Endothelial cell of umbilical vein (primary cell): ENCODE measurements around the gene PAQR8. TPM values are rescaled to one million over a fixed set of nuclear protein-coding genes. Genes with fewer than 3 reads are reported as not detected.

Experiments used
- BruUV-seq: library from RNA; stranded (reverse); fragments of 400-500 nt; replicated peaks from 2 replicates; lab custom pipeline; 2021; lab: Mats Ljungman, UMichigan
- CTCF ChIA-PET: fragments of 300-600, 350-600 bp; sonication (Branson Sonifier 250); formaldehyde crosslinking; loops from one replicate; lab custom pipeline; 2021; ENCODE audit warnings: antibody characterized with exemption, inconsistent platforms; lab: Charles Lee
- POLR2A ChIA-PET: fragments of 300-600, 350-600 bp; sonication (Branson Sonifier 250); formaldehyde crosslinking; loops from one replicate; lab custom pipeline; 2021; ENCODE audit warnings: antibody characterized with exemption, inconsistent platforms; lab: Charles Lee
- DNase-seq: peaks from one replicate; pipeline ENCODE4 v3.0.0-alpha.2; 2011; ENCODE audit warnings: low read depth, low spot score
- FAIRE-seq: peaks from 2 replicates; lab custom pipeline; 2011; peaks lifted over from hg19 to GRCh38; lab: Jason Lieb, UNC
- H2AFZ ChIP-seq: 2 replicates; pipeline ENCODE4 v1.6.0; 2012; ENCODE audit warnings: low read depth, low read length, control low read depth, inconsistent platforms
- H3K27ac ChIP-seq: 2 replicates; pipeline ENCODE4 v1.5.1; 2011; ENCODE audit warnings: low read depth, mild to moderate bottlenecking, control low read depth, low read length, moderate library complexity; ENCODE audit not compliant: insufficient read depth
- H3K27me3 ChIP-seq, 2 experiments: 2 replicates each; pipeline versions ENCODE4 v1.6.0 to v1.6.1; 2011; ENCODE audit warnings: low read length in 2 of 2, mixed read lengths in 1 of 2; ENCODE audit not compliant: control insufficient read depth in 2 of 2, insufficient read depth in 2 of 2
- H3K36me3 ChIP-seq, 2 experiments: 2 replicates in 1 of 2; 3 replicates in 1 of 2; pipeline ENCODE4 v1.5.1; 2011; ENCODE audit warnings: low read length in 2 of 2, mild to moderate bottlenecking in 1 of 2, moderate library complexity in 1 of 2; ENCODE audit not compliant: control insufficient read depth in 2 of 2, insufficient read depth in 2 of 2; ENCODE audit errors: extremely low read depth in 1 of 2
- H3K4me1 ChIP-seq: 3 replicates; pipeline ENCODE4 v1.5.1; 2011; ENCODE audit warnings: mild to moderate bottlenecking, low read length; ENCODE audit not compliant: control insufficient read depth, insufficient read depth; ENCODE audit errors: extremely low read depth
- H3K4me2 ChIP-seq: 2 replicates; pipeline ENCODE4 v1.6.1; 2011; ENCODE audit warnings: low read length, control low read depth, mixed read lengths; ENCODE audit not compliant: insufficient read depth
- H3K4me3 ChIP-seq, 3 experiments: fragments of 200-600 bp in 1 of 3; sonication (generic), shearing (Covaris generic) in 1 of 3; replicated peaks in 1 of 3; 2 replicates each; pipeline ENCODE4 v1.5.1; 2011 to 2016; ENCODE audit warnings: control low read depth in 3 of 3, low read length in 3 of 3, mild to moderate bottlenecking in 2 of 3, inconsistent platforms in 1 of 3, low read depth in 1 of 3, moderate library complexity in 1 of 3; ENCODE audit not compliant: insufficient read depth in 1 of 3
- H3K79me2 ChIP-seq: 2 replicates; pipeline ENCODE4 v1.6.0; 2012; ENCODE audit warnings: low read length, inconsistent platforms; ENCODE audit not compliant: control insufficient read depth, insufficient read depth
- H3K9ac ChIP-seq: replicated peaks from 2 replicates; pipeline ENCODE3; 2011; ENCODE audit warnings: low read length, control low read depth; ENCODE audit not compliant: insufficient read depth; ENCODE audit errors: extremely low read depth
- H3K9me1 ChIP-seq: replicated peaks from 3 replicates; pipeline ENCODE4 v1.6.0; 2011; ENCODE audit warnings: mild to moderate bottlenecking, low read length; ENCODE audit not compliant: control insufficient read depth, insufficient read depth; ENCODE audit errors: extremely low read depth
- H3K9me3 ChIP-seq: replicated peaks from 2 replicates; pipeline ENCODE4 v1.5.1; 2012; ENCODE audit warnings: low read length, inconsistent platforms; ENCODE audit not compliant: control insufficient read depth, insufficient read depth
- H4K20me1 ChIP-seq: replicated peaks from 2 replicates; pipeline ENCODE3; 2011; ENCODE audit warnings: mild to moderate bottlenecking, low read length; ENCODE audit not compliant: control insufficient read depth, insufficient read depth; ENCODE audit errors: extremely low read depth
- CTCF ChIP-seq, 2 donors: IDR thresholded peaks; 1 replicate in 1 of 2; 2 replicates in 1 of 2; pipeline ENCODE4 v1.5.1; 2011; ENCODE audit warnings: low read length in 2 of 2, mild to moderate bottlenecking in 2 of 2, moderate library complexity in 2 of 2, control low read depth in 1 of 2, inconsistent platforms in 1 of 2, low read depth in 1 of 2; ENCODE audit not compliant: insufficient read depth in 1 of 2; ENCODE audit errors: extremely low read depth in 1 of 2
- EZH2 ChIP-seq: IDR thresholded peaks from 2 replicates; pipeline ENCODE4 v1.6.1; 2012; ENCODE audit warnings: borderline replicate concordance, low read depth, mild to moderate bottlenecking, moderate library complexity, low read length, inconsistent platforms; ENCODE audit not compliant: severe bottlenecking
- FOS ChIP-seq: IDR thresholded peaks from 2 replicates; pipeline ENCODE4 v1.6.1; 2011; ENCODE audit warnings: mild to moderate bottlenecking, low read length, moderate library complexity, borderline replicate concordance; ENCODE audit not compliant: insufficient read depth
- GATA2 ChIP-seq: IDR thresholded peaks from 2 replicates; pipeline ENCODE4 v1.7.0; 2011; ENCODE audit warnings: low read depth, mild to moderate bottlenecking, moderate library complexity, mixed read lengths, low read length; ENCODE audit not compliant: insufficient read length, insufficient read depth
- JUN ChIP-seq: IDR thresholded peaks from 2 replicates; pipeline ENCODE4 v1.6.1; 2011; ENCODE audit warnings: borderline replicate concordance, low read depth; ENCODE audit not compliant: insufficient read length, insufficient read depth
- MAX ChIP-seq: IDR thresholded peaks from 2 replicates; pipeline ENCODE4 v1.6.1; 2011; ENCODE audit not compliant: insufficient read depth, insufficient read length
- MYC ChIP-seq: IDR thresholded peaks from one replicate; pipeline ENCODE4 v1.6.1; 2011; ENCODE audit warnings: mild to moderate bottlenecking, low read depth, low read length
- POLR2A ChIP-seq: IDR thresholded peaks from 2 replicates; pipeline ENCODE4 v1.6.1; 2012; ENCODE audit warnings: low read depth, mild to moderate bottlenecking, control low read depth, low read length
- POLR2AphosphoS5 ChIP-seq: IDR thresholded peaks from 2 replicates; pipeline ENCODE4 v1.6.1; 2012; ENCODE audit warnings: low read depth, mild to moderate bottlenecking, control low read depth, low read length, moderate library complexity; ENCODE audit not compliant: insufficient read depth
- dilution Hi-C: fragments of 300-500 bp; cut with MboI; formaldehyde crosslinking; loops from one replicate; pipeline ENCODE4 v1.15.0; 2019; ENCODE audit warnings: low sequenced_read_pairs; ENCODE audit not compliant: extremely low pct_ligation_motif_present
- intact Hi-C: fragments of 100-400 bp; cut with micrococcal nuclease; formaldehyde crosslinking; loops from one replicate; pipeline ENCODE4 v1.10.0; 2022
- polyA plus RNA-seq, 4 experiments: library from polyadenylated mRNA; depleted of rRNA in 3 of 4; stranded (reverse) in 3 of 4; unstranded in 1 of 4; fragments of >200 nt; gene quantifications; 2 replicates each; pipeline versions ENCODE4 v1.2.1 to v1.2.3, GENCODE V29; 2011 to 2012; ENCODE audit warnings: missing spikeins in 1 of 4
- total RNA-seq: library from RNA; stranded (reverse); gene quantifications from 2 replicates; pipeline ENCODE4 v1.2.3, GENCODE V29; 2021

PAQR8 gene
- total and polyA plus RNA-seq, 2 donors (not counting 3 experiments of a cell fraction or from before 2014, with no cell fraction given) = 4.3 to 6.0 TPM

- H3K79me2 ChIP-seq = no peaks in the 10 kb centered on the region
- CTCF ChIA-PET = no interaction called here
These were observed 50.0 kb downstream of the PAQR8 start for GRCh38 chr6:52411911-52412310.

More at GRCh38 chr6:52411911-52412310, 50.0 kb downstream of the PAQR8 start:
- Histone ChIP-seq H4K20me1 (no peaks in the 10 kb centered on the region), H3K36me3 (no peaks in the 10 kb centered on the region), H3K9me1 (no peaks in the 10 kb centered on the region), H3K27ac (no peak overlapping the region), H3K9me3 (no peaks in the 10 kb centered on the region), H3K9ac (no peak overlapping the region), H3K27me3 (no peaks in the 10 kb centered on the region), H3K4me2 (no peak overlapping the region), H2AFZ (no peak overlapping the region), H3K4me1 (peaks cover 19% of the 10 kb centered on the region), H3K4me3 (no peak overlapping the region)
- DNase-seq (no peak), FAIRE-seq (no peak)
- dilution Hi-C loops (loop anchor here (25.0 kb wide), 1 partner anchor 125 kb away; no protein-coding TSS in a partner anchor), intact Hi-C loops (loop anchor here (10.0 kb wide), 1 partner anchor 473 kb away; no protein-coding TSS in a partner anchor)
- no TSS peak for BruUV-seq
- TF ChIP-seq JUN = no peak
- no peak for TF ChIP-seq CTCF (IDR thresholded peaks at IDR 0.05; ENCODE audit: extremely low read depth in 1 of 2, insufficient read depth in 1 of 2, low read depth in 1 of 2, low read length in 2 of 2)
- TF ChIP-seq MYC = no peak
- no peak for TF ChIP-seq MAX
- TF ChIP-seq GATA2 = no peak
- no peak for TF ChIP-seq FOS
- no peak for TF ChIP-seq POLR2A
- no peak for TF ChIP-seq POLR2AphosphoS5
- TF ChIP-seq EZH2 = no peak
- POLR2A ChIA-PET = no interaction called here
